Right lobe of liver (tissue), 4 donors: Measurements from ENCODE around the gene FAAP20.

Experiments used
- CTCF ChIP-seq, 4 donors: fragments of 200-600 bp in 3 of 4; fragments of 450-650 bp in 1 of 4; IDR thresholded peaks; one replicate each; pipeline versions ENCODE4 v1.5.1 to v1.8.0; 2016 to 2022; ENCODE audit warnings: antibody characterized with exemption in 4 of 4, mild to moderate bottlenecking in 2 of 4
- POLR2A ChIP-seq: fragments of 450-650 bp; IDR thresholded peaks from one replicate; pipeline ENCODE4 v1.6.1; 2017; ENCODE audit warnings: antibody characterized with exemption, mild to moderate bottlenecking
- donor health status: DM: no; HTN: no; CAD: no.
- donor health status: DM: no; HTN: no; CAD: no.
- donor health status: DM: no; HTN: yes; CAD: no.

- TF ChIP-seq CTCF (IDR thresholded peaks at IDR 0.05) (no peak), POLR2A (no peak)
Measured at GRCh38 chr1:2177541-2177940, 17.0 kb downstream of the FAAP20 start.
